Endodermal cell (in vitro differentiated cells): ENCODE data around the gene CTR9. TPM values are rescaled to one million over a fixed set of nuclear protein-coding genes. Genes with fewer than 3 reads are reported as not detected.

Source experiments
- DNase-seq: peaks from one replicate; pipeline ENCODE4 v3.0.0-alpha.2; 2017
- H3K27ac ChIP-seq: 2 replicates; pipeline ENCODE4 v1.5.1; 2013; ENCODE audit warnings: mild to moderate bottlenecking, low read depth, low read length, moderate library complexity
- H3K27me3 ChIP-seq: 2 replicates; pipeline ENCODE4 v1.6.1; 2013; ENCODE audit warnings: mild to moderate bottlenecking, low read length, moderate library complexity; ENCODE audit not compliant: insufficient read depth, control insufficient read depth, poor library complexity, severe bottlenecking
- H3K36me3 ChIP-seq: 2 replicates; pipeline ENCODE4 v1.7.0; 2013; ENCODE audit warnings: mild to moderate bottlenecking, low read length, moderate library complexity; ENCODE audit not compliant: control insufficient read depth, insufficient read depth
- H3K4me1 ChIP-seq: one replicate; pipeline ENCODE4 v1.7.0; 2013; ENCODE audit warnings: low read length; ENCODE audit not compliant: control insufficient read depth, insufficient read depth
- H3K4me3 ChIP-seq: 2 replicates; pipeline ENCODE4 v1.5.1; 2013; ENCODE audit warnings: mild to moderate bottlenecking, low read length, moderate library complexity
- H3K9ac ChIP-seq: 2 replicates; pipeline ENCODE4 v1.6.1; 2013; ENCODE audit warnings: mild to moderate bottlenecking, low read length, moderate library complexity; ENCODE audit not compliant: poor library complexity, severe bottlenecking; ENCODE audit errors: extremely low read depth
- H3K9me3 ChIP-seq: 2 replicates; pipeline ENCODE4 v1.6.1; 2013; ENCODE audit warnings: mild to moderate bottlenecking, low read length, moderate library complexity; ENCODE audit not compliant: control insufficient read depth
- H3K27ac Mint-ChIP-seq: 2 replicates; pipeline ENCODE4 v1.8.0; 2020; ENCODE audit warnings: mixed read lengths
- H3K27me3 Mint-ChIP-seq: 2 replicates; pipeline ENCODE4 v1.8.0; 2021; ENCODE audit warnings: mild to moderate bottlenecking, mixed read lengths; ENCODE audit not compliant: insufficient read depth
- H3K36me3 Mint-ChIP-seq: 2 replicates; pipeline ENCODE4 v1.8.0; 2020; ENCODE audit warnings: low read depth, mixed read lengths
- H3K4me1 Mint-ChIP-seq: 2 replicates; pipeline ENCODE4 v1.8.0; 2020; ENCODE audit warnings: mixed read lengths
- H3K4me3 Mint-ChIP-seq: 2 replicates; pipeline ENCODE4 v1.8.0; 2020; ENCODE audit warnings: mild to moderate bottlenecking, moderate library complexity, mixed read lengths
- H3K9me3 Mint-ChIP-seq: 2 replicates; pipeline ENCODE4 v1.8.0; 2020; ENCODE audit warnings: mild to moderate bottlenecking, mixed read lengths
- WGBS, 2 experiments: methylation state at CpG; one replicate each; pipeline versions ENCODE4 v1.1.5 to v1.1.7; 2013; ENCODE audit warnings: missing lambda C conversion rate in 2 of 2, mixed read lengths in 1 of 2; ENCODE audit not compliant: insufficient coverage in 1 of 2, insufficient read length in 1 of 2; 5-methylcytosine and 5-hydroxymethylcytosine counted together
- long read RNA-seq, 4 experiments: library from polyadenylated mRNA in 2 of 4; library from RNA in 1 of 4; library from capped mRNA in 1 of 4; stranded (forward) in 3 of 4; unstranded in 1 of 4; transcript quantifications; one replicate each; pipeline ENCODE4 v2.0.0, GENCODE V29; 2020 to 2021; ENCODE audit warnings: inconsistent platforms in 1 of 4
- polyA plus RNA-seq, 2 experiments: library from polyadenylated mRNA; stranded (reverse); fragments of 50-300 nt; gene quantifications; one replicate each; pipeline ENCODE4 v1.2.3, GENCODE V29; 2013
- total RNA-seq, 2 donors: library from RNA; stranded (reverse); fragmentation: NEBNext Ultra II Directional in 1 of 2; extraction: Animal tissue kit (Norgen Biotek cat#: 25700) in 1 of 2; gene quantifications; 2 replicates in 1 of 2; 3 replicates in 1 of 2; pipeline ENCODE4 v1.2.1, GENCODE V29; 2021
- TF ChIP-seq, protein P1 (sequence below): fragments of 200-600 bp; sonication (generic); conservative IDR thresholded peaks from 2 replicates; pipeline ENCODE4 v1.5.0; 2021; ENCODE audit warnings: antibody characterized with exemption, mild to moderate bottlenecking

CTR9 gene
- 10 to 100 TPM; 32.7 to 37.5 TPM for total RNA-seq
- 37.6 TPM for polyA plus RNA-seq (2013, experiment 1 of 2)
- 34.5 TPM for polyA plus RNA-seq (2013, experiment 2 of 2)
- long read RNA-seq, experiment 1, full-length matches to known transcripts, result 1 of 21 reads
- long read RNA-seq, experiment 1, partial matches to known transcripts, result 17 of 21 reads
- long read RNA-seq, experiment 1, other reads (novel, unspliced or antisense), result 3 of 21 reads
- long read RNA-seq, experiment 2, full-length matches to known transcripts, result 69 of 87 reads
- long read RNA-seq, experiment 2, partial matches to known transcripts, result 17 of 87 reads
- long read RNA-seq, experiment 2, other reads (novel, unspliced or antisense), result 1 of 87 reads
- long read RNA-seq, experiment 3, full-length matches to known transcripts, result 50 of 333 reads
- long read RNA-seq, experiment 3, partial matches to known transcripts, result 269 of 333 reads
- long read RNA-seq, experiment 3, other reads (novel, unspliced or antisense), result 14 of 333 reads
- long read RNA-seq, experiment 4, full-length matches to known transcripts, result 1 of 33 reads
- long read RNA-seq, experiment 4, partial matches to known transcripts, result 31 of 33 reads
- long read RNA-seq, experiment 4, other reads (novel, unspliced or antisense), result 1 of 33 reads

DNA sequence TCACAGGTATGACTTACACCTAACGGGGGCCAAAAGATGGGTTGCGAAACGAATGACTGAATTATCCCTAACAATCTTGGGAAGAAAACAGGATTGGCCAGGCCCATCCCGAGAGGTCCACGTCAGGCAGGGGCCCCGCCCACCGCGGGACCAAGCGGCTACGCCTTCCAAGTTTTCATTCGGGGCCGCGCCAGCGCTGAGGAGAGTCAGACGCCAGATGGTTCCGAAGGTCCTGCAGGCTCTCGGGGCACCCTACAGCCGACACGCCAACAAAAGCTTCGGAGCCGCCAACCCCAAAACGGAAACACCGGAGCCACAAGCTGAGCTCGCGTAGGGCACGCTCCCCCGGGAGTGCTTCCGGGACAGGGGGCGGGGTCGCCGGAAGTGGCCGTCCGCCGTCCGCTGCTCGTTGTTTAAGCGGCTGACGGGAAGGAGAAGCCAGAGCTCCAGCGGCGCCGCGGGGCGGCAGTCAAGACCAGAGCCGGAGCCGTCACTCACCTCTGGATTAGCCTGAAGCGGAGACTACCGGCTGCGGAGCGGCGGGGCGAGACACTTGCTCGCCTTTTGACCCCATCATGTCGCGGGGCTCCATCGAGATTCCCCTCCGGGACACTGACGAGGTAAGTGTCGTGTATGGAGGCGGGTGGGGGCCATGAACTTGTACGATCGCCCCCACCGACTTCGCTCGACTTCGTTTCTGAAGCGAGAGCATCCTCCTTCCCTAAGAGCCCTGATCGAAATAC, at the start of gene CTR9:
TSS of gene CTR9 (plus strand) at position 409 of the 743 bp plus-strand sequence. CDS start at position 576, 167 bp downstream.
- no peaks in the 10 kb centered on the region for H3K27me3 ChIP-seq
- peaks cover 30% of the 10 kb centered on the region for H3K36me3 ChIP-seq
- H3K9ac ChIP-seq, result peak within 1 kb of the TSS; percentile 75
- 0% methylated on average over 39 to 67 of the region's 67 CpGs for WGBS, 2 experiments
- no peaks in the 10 kb centered on the region for H3K9me3 ChIP-seq
- H3K27ac ChIP-seq, result peak within 1 kb of the TSS; percentile 84
- H3K4me3 ChIP-seq, result peak within 1 kb of the TSS; percentile 94
- H3K4me1 Mint-ChIP-seq, result peaks cover 7% of the 10 kb centered on the region
- peak; percentile 98 for DNase-seq
- no peaks in the 10 kb centered on the region for H3K27me3 Mint-ChIP-seq
- peaks cover 15% of the 10 kb centered on the region for H3K36me3 Mint-ChIP-seq
- H3K9me3 Mint-ChIP-seq, result no peaks in the 10 kb centered on the region
- no peaks in the 10 kb centered on the region for H3K4me1 ChIP-seq
- peak within 1 kb of the TSS; percentile 95 for H3K27ac Mint-ChIP-seq
- peak within 1 kb of the TSS; percentile 96 for H3K4me3 Mint-ChIP-seq
- TF ChIP-seq, protein P1, sequence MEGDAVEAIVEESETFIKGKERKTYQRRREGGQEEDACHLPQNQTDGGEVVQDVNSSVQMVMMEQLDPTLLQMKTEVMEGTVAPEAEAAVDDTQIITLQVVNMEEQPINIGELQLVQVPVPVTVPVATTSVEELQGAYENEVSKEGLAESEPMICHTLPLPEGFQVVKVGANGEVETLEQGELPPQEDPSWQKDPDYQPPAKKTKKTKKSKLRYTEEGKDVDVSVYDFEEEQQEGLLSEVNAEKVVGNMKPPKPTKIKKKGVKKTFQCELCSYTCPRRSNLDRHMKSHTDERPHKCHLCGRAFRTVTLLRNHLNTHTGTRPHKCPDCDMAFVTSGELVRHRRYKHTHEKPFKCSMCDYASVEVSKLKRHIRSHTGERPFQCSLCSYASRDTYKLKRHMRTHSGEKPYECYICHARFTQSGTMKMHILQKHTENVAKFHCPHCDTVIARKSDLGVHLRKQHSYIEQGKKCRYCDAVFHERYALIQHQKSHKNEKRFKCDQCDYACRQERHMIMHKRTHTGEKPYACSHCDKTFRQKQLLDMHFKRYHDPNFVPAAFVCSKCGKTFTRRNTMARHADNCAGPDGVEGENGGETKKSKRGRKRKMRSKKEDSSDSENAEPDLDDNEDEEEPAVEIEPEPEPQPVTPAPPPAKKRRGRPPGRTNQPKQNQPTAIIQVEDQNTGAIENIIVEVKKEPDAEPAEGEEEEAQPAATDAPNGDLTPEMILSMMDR, result no peak

- Mint-ChIP-seq H3K27me3 (no peaks in the 10 kb centered on the region), H3K27ac (no peak overlapping the region), H3K9me3 (peaks cover 22% of the 10 kb centered on the region), H3K36me3 (peaks cover 13% of the 10 kb centered on the region), H3K4me1 (no peaks in the 10 kb centered on the region), H3K4me3 (no peak overlapping the region)
- Histone ChIP-seq H3K27ac (no peak overlapping the region), H3K4me3 (no peak overlapping the region), H3K4me1 (no peaks in the 10 kb centered on the region), H3K9me3 (no peaks in the 10 kb centered on the region), H3K27me3 (no peaks in the 10 kb centered on the region), H3K9ac (no peak overlapping the region), H3K36me3 (no peaks in the 10 kb centered on the region)
- no peak for DNase-seq
- 88 to 96% methylated on average over 2 to 3 of the region's 3 CpGs for WGBS, 2 experiments
- TF ChIP-seq, protein P1, result no peak
Observed at GRCh38 chr11:10701982-10702381, 49.1 kb upstream of the CTR9 start.

DNA sequence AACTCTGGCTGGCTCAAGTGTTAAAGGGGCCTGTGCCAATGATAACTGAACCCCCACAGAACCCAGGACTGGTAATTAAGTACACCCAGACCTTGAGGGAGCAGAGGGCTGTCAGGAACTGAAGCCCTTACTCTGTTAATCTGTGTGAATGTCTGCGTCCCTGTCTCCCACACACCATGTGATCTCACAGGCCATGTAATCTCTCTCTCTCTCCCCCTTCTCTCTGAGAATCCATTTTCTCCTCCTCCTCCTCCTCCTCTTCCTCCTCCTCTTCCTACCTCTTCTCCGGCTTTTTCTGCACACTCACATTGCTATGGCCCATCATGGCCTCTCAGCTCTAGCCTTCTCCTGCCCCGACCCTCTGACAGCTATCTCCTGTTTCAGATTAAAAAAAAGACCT, 42.9 kb upstream of the CTR9 start:
- Mint-ChIP-seq H3K27ac (no peak overlapping the region), H3K4me1 (no peaks in the 10 kb centered on the region), H3K4me3 (no peak overlapping the region), H3K36me3 (no peaks in the 10 kb centered on the region), H3K9me3 (no peaks in the 10 kb centered on the region), H3K27me3 (no peaks in the 10 kb centered on the region)
- Histone ChIP-seq H3K36me3 (no peaks in the 10 kb centered on the region), H3K9me3 (no peaks in the 10 kb centered on the region), H3K4me1 (no peaks in the 10 kb centered on the region), H3K27me3 (no peaks in the 10 kb centered on the region), H3K4me3 (no peak overlapping the region), H3K9ac (no peak overlapping the region), H3K27ac (no peak overlapping the region)
- 72 to 95% methylated on average over 2 to 3 of the region's 3 CpGs for WGBS, 2 experiments
- TF ChIP-seq, protein P1, result no peak
- no peak for DNase-seq
